HG02642 (cell line): ENCODE results near the gene FLNA.

ENCODE experiments used
- ATAC-seq: cut with Tn5 transposase; IDR thresholded peaks from one replicate; pipeline ENCODE4 v1.9.1; 2021; ENCODE audit warnings: mild to moderate bottlenecking; ENCODE audit not compliant: unreplicated experiment, poor library complexity

Gene FLNA

GRCh38 chrX:154359362-154360154 lies 14.9 kb downstream of the FLNA start:
- ATAC-seq, result no peak

GRCh38 chrX:154358829-154359228 lies 15.6 kb downstream of the FLNA start:
- ATAC-seq, result no peak

- no peak for ATAC-seq
Observed at GRCh38 chrX:154358011-154358410, 16.4 kb downstream of the FLNA start.

- ATAC-seq, result no peak
Observed at GRCh38 chrX:154357205-154357604, 17.2 kb downstream of the FLNA start.

- no peak for ATAC-seq
Observed at GRCh38 chrX:154356596-154356995, 17.8 kb downstream of the FLNA start.

GRCh38 chrX:154355776-154356140 lies 18.7 kb downstream of the FLNA start:
- no peak for ATAC-seq

- ATAC-seq, result no peak
Observed at GRCh38 chrX:154355094-154355775, 19.2 kb downstream of the FLNA start.

- no peak for ATAC-seq
Observed at GRCh38 chrX:154354516-154354915, 19.9 kb downstream of the FLNA start.

GRCh38 chrX:154354013-154354412 lies 20.4 kb downstream of the FLNA start:
- no peak for ATAC-seq

GRCh38 chrX:154353172-154353843 lies 21.1 kb downstream of the FLNA start:
- no peak for ATAC-seq

- no peak for ATAC-seq
Observed at GRCh38 chrX:154352466-154352865, 22.0 kb downstream of the FLNA start.

GRCh38 chrX:154352012-154352401 lies 22.4 kb downstream of the FLNA start:
- ATAC-seq, result no peak

- no peak for ATAC-seq
Observed at GRCh38 chrX:154351183-154352011, 23.0 kb downstream of the FLNA start.

- no peak for ATAC-seq
Observed at GRCh38 chrX:154350429-154351182, 23.8 kb downstream of the FLNA start.

- ATAC-seq, result no peak
Observed at GRCh38 chrX:154349979-154350378, 24.5 kb downstream of the FLNA start.

- no peak for ATAC-seq
Observed at GRCh38 chrX:154349359-154349935, 25.0 kb downstream of the FLNA start.

- no peak for ATAC-seq
Observed at GRCh38 chrX:154348646-154349358, 25.6 kb downstream of the FLNA start.

GRCh38 chrX:154348114-154348531 lies 26.3 kb downstream of the FLNA start:
- ATAC-seq, result no peak

- peak; percentile 29 for ATAC-seq
Observed at GRCh38 chrX:154343620-154344019, 30.8 kb downstream of the FLNA start.
